ENCODE measurements around the gene ANAPC2. TPM values are rescaled to one million over a fixed set of nuclear protein-coding genes. Genes with fewer than 3 reads are reported as not detected.

Gene ANAPC2
- total RNA-seq, 1 donor from 2014 or later = 74.5 TPM

DNA sequence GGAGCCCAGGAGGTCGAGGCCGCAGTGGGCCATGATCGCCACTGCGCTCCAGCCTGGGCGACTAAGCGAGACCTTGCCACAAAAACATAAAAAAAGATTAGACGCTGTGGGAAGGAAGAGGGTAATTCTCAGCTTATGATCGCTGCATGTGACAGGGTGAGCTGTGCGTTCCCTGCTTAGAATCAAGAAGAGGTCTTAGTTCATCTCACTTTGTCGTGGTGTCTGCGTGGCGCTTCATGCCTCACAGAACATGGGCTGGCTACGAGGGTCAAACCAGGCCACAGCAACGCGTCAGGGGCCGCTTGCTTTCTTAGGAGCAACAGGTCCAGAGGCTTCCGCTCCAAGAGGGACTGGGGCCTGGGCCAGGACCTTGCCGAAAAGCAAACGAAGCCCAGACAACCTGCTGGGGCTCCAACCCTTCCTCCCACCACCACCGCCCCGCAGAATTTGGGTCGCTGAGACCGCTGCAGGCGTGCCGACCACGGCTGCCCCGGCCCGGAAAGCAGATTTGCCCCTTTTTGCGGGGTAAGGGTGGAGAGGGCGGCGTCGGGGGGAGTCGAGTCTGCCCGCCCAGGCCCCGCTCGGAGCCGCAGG is 59.4 kb downstream of the ANAPC2 start:
- DNase-seq (ENCODE audit: low spot score) = no peak

DNA sequence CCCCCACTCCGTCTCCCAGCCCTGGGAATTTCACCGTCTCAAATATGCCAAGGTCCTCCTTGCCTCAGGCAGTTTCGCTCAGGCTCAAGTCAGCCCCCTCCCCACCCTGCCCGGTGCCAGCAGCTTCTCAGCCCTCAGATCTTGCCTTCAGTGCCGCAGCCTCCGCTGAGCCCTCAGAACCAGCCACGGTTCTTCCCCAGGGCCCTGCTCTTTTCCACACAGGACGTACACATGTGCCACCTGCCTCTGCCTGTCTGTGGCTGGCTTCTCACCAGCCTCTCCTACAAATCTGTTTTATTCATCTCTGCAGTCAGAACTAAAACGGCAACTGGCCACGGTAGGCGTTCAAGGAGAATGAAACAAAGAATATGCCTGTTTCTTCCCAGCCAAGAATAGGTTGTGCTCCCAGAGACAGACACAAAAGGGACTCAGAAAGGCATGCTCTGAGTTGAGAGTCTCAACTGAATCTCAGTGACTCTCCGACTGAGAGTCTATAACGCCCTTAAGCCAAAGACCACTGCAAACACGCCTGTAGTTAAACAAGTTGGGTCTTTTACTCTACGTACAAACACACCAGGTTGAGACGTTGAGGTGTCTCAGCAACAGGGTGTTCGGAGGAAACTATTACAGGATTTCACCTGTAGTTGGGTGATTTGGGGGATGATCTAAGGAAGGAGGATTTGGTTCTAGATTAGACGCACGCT is 60.0 kb downstream of the ANAPC2 start:
- no peak for DNase-seq (ENCODE audit: low spot score)

DNA sequence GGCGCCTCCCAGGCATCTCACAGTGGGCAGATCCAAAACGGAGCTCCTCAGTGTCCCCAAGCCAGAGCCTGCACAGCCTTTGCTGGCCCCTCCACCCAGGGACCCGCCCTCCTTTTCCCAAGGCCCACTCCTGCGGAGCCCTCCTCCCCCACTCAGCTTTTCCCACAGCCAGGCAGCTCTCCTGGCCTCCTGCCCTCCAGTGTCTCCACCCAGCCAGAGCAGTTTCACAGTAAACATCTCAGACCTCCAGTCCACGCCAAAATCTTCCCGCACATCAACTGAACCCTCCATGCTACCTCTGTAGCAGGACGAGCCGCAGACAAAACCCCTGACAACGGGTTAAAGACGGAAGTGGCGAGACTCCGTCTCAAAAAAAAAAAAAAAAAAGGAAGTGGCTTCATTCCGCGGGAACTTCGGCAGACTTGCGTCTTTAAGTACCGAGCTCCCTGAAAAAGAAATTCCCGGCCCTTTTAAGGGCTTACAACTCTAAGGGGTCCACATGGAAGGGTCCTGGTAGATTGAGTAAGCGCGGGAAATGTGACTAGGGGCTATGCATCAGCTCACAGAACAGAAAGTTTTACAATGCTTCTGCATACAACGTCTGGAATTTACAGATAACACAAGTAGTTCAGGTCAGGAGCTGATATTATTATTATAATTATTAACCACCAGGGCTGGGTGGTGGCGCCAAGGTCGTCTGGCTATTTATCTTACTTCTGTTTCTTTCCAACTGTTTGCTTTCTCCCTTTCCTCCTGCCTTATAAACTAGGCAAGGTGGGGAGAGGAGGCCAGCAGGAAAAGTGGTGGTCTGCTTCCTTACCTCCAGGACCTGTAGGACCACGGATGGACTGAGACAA is 60.8 kb downstream of the ANAPC2 start:
- no peak for DNase-seq (ENCODE audit: low spot score)

DNA sequence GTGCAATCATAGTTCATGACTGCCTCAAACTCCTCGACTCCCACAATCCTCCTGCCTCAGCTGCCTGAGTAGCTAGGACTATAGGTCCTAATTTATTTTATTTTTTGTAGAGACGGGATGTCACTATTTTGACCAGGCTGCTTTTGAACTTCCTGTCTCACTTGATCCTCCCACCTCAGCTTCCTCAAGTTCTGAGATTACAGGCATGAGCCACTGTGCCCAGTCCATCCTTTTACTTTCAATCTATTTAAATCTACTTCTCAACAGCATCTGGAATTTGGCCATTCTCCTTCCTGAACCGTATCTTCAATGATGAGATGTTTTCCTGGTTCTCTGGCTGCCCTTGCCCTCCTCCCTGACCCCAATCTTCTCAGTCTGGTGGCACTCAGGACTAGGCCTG is 61.6 kb downstream of the ANAPC2 start:
- DNase-seq (ENCODE audit: low spot score) = no peak

Other genes with a start within 250 kb of the ANAPC2 start
- 62.4 TPM for gene FBXW5, start 243.8 kb downstream of the ANAPC2 start, total RNA-seq
- gene C8G, start 243.3 kb downstream of the ANAPC2 start, total RNA-seq = 1.6 TPM
- gene LCN12, start 236.3 kb downstream of the ANAPC2 start, total RNA-seq = 3.4 TPM
- 111 TPM for gene PTGDS, start 211.1 kb downstream of the ANAPC2 start, total RNA-seq
- 1.7 TPM for gene LCNL1, start 205.6 kb downstream of the ANAPC2 start, total RNA-seq
- 51.5 TPM for gene PAXX, start 196.1 kb downstream of the ANAPC2 start, total RNA-seq
- gene CLIC3, start 192.0 kb downstream of the ANAPC2 start, total RNA-seq = 3.6 TPM
- gene ABCA2, start 160.3 kb downstream of the ANAPC2 start, total RNA-seq = 25.7 TPM
- gene FUT7, start 156.5 kb downstream of the ANAPC2 start, total RNA-seq = not detected
- gene NPDC1, start 142.4 kb downstream of the ANAPC2 start, total RNA-seq = 138 TPM
- gene ENTPD2, start 134.5 kb downstream of the ANAPC2 start, total RNA-seq = 1.3 TPM
- 1.6 TPM for gene SAPCD2, start 118.0 kb downstream of the ANAPC2 start, total RNA-seq
- 12.7 TPM for gene UAP1L1, start 111.0 kb downstream of the ANAPC2 start, total RNA-seq
- 57.8 TPM for gene MAN1B1, start 101.6 kb downstream of the ANAPC2 start, total RNA-seq
- 157 TPM for gene DPP7, start 73.8 kb downstream of the ANAPC2 start, total RNA-seq
- 0.21 TPM for gene GRIN1, start 49.4 kb downstream of the ANAPC2 start, total RNA-seq
- gene LRRC26, start 18.5 kb downstream of the ANAPC2 start, total RNA-seq = not detected
- not detected for gene TMEM210, start 16.5 kb downstream of the ANAPC2 start, total RNA-seq
- 58.3 TPM for gene SSNA1, start 116 bp upstream of the ANAPC2 start, total RNA-seq
- gene TPRN, start 12.2 kb upstream of the ANAPC2 start, total RNA-seq = 17.6 TPM
- gene TMEM203, start 17.1 kb upstream of the ANAPC2 start, total RNA-seq = 36.2 TPM
- 20.3 TPM for gene NDOR1, start 17.1 kb upstream of the ANAPC2 start, total RNA-seq
- gene RNF208, start 33.7 kb upstream of the ANAPC2 start, total RNA-seq = 6.5 TPM
- 1.9 TPM for gene CYSRT1, start 36.6 kb upstream of the ANAPC2 start, total RNA-seq
- 0.34 TPM for gene RNF224, start 38.9 kb upstream of the ANAPC2 start, total RNA-seq
- gene SLC34A3, start 42.3 kb upstream of the ANAPC2 start, total RNA-seq = not detected
- gene TUBB4B, start 52.7 kb upstream of the ANAPC2 start, total RNA-seq = 351 TPM
- gene STPG3, start 62.7 kb upstream of the ANAPC2 start, total RNA-seq = not detected
- gene NELFB, start 66.8 kb upstream of the ANAPC2 start, total RNA-seq = 45.2 TPM
- 15.4 TPM for gene TOR4A, start 89.2 kb upstream of the ANAPC2 start, total RNA-seq
- 7.1 TPM for gene NRARP, start 113.7 kb upstream of the ANAPC2 start, total RNA-seq
- gene EXD3, start 234.6 kb upstream of the ANAPC2 start, total RNA-seq = 43.0 TPM
- gene NOXA1, start 234.8 kb upstream of the ANAPC2 start, total RNA-seq = 12.5 TPM

Measured in ureter (tissue), 1 donor.